Femur (tissue), 1 donor: Measurements from ENCODE around the gene GREB1.

Experiments used
- DNase-seq: peaks from one replicate; pipeline ENCODE4 v3.0.0-alpha.2; 2017

The GREB1 gene

DNA sequence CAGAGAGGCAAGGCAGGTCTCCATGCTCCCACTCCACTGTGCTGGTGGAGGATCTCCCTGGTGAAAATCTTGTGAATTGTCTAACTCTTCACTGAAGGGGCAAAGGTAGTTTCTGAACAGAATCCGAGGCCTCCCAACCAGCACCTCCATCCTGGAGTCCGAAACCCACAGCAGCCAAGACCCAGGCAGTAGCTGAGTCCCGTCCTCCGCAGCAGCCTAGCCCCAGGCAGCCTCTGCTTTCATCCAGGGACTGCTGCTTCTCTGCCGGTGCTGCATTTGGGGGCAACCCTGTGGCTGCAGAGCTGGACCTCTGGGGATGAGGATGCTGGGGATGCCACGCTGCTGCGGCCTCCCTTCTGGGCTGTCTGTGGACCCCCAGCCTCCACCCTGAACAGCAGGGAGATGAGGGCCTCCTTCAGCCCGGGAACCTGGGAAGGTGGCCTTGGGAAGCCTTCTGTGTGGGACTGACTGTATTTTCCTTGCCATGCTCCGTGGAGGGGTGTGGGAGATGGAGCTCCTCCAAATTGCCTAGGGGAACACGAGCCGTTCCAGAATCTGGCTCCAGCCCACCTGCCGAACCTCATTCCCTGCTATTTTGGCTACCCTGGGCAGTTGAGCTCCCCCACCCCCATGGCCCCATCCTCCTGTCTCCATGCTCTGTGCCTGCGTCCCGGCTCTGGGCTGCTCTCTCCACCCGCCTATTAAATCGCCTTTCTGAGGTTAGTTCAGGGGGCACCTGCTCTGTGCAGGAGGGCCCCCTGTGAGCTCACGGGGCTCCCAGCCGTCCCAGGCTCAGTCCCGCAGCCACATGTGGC, 48.2 kb downstream of the GREB1 start:
- DNase-seq, result no peak

DNA sequence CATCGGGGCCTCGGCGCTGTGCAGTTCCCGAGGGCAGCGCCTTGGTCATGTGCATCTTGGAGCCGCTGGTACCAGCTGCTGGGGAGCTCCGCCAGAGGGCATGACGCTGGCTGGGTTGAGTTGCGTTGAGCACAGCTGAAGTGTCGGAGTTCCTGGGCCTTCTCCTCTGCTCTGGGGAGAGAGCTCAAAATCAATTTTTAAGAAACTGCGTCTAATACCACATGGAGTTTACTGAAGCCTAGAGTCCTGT, 48.7 kb downstream of the GREB1 start:
- no peak for DNase-seq

DNA sequence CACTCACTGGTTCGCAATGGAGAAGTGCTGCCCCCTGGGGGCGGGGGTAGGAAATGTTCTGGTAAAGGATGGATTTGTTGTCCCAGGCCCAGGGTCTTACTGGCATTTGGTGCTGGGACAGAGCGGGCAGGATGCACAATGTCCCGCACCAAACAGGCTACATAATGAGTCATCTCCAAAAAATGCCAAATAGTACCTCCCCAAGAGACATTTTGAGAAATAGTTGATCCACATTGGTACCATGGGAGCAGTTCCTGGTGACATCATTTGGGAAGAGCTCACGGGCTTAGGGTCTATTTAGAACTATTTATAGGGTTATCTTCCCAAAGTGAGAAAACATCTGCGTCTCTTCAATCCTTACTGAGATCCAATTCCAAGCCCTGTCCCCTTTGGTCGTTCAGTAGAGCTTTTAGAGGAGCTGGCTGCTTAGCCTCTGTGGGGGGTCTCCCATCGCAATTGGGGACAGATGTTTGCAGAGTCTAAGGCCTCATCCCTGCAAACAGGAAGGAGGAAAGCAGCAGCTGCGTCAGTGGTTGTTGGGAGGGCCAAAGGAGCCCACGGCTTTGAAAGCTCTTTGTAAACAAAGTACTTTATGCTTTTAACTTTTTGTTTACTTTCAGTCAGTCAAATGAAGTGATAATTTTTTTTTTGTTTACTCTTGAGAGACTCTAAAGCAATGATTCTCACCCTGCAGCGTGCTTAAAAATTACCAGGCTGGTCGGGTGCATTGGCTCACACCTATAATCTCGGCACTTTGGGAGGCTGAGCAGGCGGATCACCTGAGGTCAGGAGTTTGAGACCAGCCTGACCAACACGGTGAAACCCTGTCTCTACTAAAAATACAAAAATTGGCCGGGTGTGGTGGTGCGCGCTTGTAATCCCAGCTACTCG, 49.3 kb downstream of the GREB1 start:
- DNase-seq, result peak; percentile 82

DNA sequence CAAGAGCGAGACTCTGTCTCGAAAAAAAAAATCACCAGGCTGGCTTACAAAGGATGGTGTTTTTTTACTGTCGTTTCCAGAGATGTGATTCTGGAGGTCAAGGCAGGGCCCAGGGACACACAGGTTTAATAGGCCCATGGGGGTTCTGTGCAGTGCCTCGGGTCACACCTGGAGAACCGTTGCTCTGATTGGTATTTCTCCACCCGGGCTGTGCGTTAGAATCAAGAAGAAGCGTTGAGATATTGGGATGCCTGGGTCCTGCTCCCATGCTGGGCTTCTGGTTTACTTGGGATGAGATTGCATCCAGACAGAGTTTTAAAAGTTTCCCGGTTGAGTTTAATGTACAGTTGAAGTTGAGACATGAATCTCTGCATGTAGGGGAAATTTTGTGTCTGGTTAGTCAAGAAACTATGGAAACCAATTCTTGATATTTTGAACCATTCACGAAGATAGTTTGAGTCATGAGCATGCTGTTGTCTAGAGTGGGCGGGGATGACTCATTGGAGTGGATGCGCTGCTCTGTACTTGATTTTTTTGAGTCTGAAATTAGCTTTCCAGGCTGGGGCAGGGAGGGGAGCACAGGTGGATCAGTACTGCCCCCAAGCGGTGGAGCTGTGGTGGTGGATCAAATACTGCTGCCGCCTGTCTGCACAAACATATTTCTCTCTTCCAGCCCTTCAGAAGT, 50.1 kb downstream of the GREB1 start:
- peak; percentile 89 for DNase-seq

DNA sequence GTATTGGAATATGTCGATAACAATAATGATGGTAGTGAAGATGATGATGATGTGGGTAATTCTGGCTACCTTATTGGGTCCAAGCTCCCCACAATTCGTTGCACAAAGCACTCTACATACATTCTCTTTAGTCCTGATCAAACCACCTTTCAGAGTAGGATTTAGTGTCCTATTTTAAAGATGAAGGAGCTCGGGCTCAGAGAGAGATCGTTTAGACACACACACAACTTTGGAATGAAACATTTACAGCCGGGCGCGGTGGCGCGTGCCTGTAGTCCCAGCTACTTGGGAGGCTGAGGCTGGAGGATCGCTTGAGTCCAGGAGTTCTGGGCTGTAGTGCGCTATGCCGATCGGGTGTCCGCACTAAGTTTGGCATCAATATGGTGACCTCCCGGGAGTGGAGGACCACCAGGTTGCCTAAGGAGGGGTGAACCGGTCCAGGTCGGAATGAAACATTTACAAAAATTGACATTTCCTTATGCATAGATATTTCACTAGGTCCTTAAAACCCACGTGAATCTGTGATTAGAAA, 50.7 kb downstream of the GREB1 start:
- no peak for DNase-seq

DNA sequence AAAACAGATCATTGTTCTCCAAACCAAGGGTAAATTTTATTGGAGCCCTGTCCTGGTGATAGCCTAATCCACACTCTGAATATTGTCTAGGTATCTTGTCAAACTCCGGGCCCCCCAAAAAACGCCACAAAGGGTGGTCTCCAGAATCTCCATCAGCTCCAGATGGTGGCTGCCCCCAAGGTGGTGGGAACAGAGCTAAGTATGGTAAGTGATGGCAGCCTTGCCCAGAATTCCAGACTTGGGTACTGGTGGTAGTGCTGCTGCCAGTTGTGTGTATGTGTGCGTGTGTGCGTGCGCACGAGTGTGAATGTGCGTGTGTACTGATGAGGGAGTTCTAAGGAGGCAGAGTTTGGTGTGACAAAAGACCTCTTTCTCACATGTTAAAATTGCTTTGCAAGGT, 51.2 kb downstream of the GREB1 start:
- no peak for DNase-seq

DNA sequence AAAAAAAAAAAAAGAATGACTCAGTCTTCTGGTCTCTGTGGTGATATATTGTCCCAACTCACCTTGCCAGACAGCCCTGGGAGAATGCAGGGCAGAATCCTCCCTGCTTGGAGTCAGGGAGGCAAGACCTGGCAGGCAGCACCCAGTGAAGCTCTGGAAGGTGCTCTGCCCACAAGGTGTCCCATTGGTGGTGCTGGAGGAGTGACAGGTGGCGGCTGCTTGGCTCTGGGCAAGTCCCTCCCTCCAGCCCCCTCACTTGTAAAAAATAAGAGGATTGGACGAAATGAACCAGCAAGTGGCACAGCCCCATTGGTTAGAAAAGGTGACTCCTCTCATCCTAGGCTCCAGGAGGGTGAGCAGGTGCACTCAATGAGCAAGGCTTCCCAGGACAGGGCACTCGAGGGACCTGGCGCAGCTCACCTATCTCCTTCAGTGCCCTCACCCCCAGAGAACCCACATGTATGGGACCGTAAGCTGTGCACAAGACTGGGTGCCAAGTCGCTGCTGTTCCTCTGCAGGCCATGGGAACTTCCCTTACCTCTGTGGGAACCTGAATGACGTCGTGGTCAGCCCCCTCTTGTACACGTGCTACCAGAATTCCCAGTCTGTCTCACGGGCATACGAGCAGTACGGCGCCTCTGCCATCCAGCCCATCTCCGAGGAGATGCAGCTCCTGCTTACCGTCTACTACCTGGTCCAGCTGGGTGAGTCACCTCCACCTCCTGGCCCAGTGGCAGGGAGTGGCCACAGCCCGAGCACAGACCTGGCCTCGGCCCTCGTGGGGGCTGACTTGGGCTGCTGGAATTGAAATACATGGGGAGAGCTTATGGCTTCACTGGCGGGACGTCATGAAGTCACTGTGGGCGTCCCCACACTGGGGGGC, 54.6 kb downstream of the GREB1 start:
- DNase-seq, result no peak

DNA sequence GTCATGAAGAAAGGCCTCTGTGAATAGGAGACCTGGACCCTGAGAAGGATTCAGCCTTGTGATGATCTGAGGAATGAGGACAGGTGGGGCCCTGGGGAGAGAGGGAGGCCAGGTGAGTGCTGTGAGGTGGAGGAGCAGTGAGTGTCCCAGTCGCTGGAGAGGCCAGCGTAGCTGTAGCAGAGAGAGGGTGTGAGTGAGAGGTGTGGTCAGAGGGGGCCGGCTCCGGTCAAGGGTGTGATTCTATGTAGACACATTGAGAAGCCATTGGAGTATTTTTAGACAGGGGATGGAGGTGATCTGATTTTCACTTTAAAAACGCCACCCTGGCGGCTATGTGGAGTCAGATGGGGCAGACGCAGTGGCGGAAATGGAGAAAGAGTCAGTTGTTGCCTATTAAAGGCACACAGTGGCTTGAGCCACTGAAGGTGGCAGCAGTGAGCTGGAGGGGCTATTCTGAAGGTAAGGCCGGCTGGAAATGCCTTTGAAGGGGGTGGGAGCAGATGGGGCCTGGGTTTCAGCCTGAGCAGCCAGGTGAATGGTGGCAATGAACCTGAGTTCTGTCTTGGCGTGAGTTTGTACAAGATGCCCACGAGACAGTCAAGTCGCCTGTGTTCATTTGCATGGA, 55.6 kb downstream of the GREB1 start:
- DNase-seq, result no peak

DNA sequence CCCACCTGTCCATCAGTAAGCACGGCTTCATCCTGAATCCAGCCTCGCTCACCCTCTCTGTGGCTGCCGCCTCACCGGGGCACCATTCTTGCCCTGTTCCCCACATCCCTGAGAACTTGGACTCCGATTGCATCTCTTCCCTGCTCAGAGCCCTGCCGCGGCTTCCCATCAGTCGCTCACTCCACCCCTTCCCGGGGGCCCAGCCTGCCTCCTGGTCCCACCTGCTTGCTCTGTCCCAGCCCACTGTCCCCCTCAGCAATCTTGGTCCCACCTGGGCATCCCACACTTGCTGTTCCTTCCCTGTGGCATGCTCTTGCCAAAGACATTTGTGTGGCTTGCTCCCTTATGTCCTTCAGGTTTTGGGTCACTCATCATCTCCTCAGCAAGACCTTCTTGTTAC, 56.3 kb downstream of the GREB1 start:
- DNase-seq, result no peak

DNA sequence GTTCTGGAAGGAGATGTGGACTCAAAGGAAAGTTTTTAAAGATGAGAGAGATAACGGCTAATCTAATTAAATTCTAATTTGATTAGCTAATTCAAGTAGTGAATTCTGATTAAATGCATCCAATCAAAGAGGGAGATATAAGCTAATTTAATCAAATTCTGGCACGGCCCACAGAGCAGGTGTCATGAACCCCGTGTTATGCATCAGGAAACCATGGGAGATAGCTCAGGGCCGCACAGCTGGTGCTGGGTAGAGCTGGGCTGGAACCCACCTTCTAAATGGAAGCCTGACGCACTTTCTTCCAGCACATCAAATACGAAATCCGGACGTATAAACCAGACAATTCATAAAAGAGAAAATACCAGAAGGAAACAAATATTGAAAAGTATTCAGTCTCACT, 57.2 kb downstream of the GREB1 start:
- no peak for DNase-seq

DNA sequence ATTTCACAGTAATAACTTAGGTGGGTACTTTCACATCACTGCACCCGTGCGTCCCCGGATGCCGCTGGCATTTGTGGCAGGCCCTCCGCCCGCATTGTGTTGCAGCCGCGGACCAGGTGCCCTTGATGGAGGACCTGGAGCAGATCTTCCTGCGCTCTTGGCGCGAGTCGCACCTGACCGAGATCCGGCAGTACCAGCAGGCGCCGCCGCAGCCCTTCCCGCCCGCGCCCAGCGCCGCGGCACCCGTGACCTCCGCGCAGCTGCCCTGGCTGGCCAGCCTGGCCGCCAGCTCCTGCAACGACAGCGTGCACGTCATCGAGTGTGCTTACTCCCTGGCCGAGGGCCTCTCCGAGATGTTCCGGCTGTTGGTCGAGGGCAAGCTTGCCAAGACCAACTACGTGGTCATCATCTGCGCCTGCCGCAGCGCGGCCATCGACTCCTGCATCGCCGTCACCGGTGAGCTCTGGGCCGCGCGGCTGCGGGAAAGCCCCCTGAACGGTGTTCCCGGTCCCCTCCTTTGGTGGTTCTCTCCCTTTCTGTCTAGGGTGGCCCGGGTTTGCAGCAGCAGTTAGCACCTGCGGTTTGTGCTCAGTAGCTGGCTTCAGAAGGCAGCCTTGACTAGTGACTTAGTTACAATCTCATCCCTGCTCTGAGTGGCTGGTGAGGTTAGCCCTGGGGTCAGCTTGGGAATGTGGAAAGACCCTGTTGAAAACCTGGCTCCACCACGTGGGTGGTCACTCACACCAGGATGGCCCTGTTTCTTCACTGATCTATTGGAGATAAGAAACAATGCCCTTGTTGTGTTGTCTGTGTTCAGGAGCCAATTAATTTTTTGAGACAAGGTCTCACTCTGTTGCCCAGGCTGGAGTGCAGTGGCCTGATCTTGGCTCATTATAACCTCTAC, 59.1 kb downstream of the GREB1 start:
- no peak for DNase-seq

DNA sequence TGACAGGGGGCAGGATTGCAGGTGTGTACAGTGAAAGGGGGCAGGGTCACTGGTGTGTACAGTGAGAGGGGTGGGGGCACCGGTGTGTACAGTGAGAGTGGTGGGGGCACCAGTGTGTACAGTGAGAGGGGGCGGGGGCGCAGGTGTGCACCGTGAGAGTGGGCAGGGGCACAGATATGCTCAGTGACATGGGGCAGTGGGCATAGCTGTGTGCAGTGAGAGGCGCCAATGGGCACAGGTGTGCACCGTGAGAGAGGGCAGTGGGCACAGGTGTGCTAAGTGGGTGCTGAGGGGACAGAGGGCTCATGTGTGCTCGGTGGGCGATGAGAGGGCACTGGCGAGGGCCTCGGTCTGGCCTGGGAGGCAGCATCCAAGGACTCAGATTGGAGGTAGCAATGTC, 63.0 kb downstream of the GREB1 start:
- no peak for DNase-seq

DNA sequence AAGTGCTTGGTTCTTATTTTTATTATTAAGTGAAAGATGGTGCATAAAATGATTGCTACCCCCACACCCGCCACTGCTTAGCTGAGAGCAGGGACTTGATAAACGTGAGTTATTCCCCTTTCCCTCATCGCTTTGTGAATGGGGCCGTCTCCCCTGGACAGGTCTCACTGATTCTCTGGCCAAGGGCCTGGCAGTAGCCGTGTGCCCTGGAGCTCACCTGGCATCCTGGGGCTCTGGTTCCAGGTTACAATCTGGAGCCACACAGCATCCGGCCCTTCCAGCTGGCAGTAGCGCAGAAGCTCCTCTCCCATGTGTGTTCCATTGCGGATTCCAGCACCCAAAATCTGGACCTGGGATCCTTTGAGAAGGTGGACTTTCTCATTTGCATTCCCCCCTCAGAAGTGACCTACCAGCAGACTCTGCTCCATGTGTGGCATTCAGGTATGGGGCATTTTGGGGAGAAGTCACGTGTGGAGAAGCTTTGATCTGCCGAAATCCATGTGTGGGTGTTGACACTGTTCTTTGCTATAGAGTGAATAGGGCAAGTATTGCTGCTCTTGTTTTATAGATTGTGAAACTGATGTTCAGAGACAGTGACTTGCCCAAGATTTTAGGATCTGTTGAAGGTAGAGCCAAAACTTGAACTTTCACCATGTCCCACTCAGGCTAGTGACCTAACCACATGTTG, 63.8 kb downstream of the GREB1 start:
- DNase-seq, result no peak

DNA sequence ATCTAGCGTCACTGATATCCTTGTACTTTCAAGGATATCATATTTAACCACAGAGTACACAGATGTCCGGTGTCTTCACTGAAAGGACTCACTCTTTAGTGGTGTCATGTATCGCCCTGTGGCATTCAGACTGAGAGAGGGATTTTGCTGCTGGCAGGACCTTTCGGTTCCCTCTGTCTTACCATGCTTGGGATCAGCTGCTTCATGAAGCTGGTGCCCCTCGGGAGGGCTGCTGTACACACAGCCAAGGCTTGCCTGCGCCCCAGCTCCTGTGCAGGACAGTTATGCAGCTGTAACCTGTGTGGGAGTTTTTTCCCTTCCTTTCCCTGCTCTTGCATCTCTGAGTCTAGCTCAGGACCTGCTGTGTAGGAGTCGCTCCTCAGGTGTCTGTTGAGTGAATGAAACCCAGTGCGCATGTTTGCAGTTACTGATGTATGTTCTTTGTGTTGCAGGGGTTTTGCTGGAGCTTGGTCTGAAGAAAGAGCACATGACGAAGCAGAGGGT, 64.4 kb downstream of the GREB1 start:
- DNase-seq, result no peak

DNA sequence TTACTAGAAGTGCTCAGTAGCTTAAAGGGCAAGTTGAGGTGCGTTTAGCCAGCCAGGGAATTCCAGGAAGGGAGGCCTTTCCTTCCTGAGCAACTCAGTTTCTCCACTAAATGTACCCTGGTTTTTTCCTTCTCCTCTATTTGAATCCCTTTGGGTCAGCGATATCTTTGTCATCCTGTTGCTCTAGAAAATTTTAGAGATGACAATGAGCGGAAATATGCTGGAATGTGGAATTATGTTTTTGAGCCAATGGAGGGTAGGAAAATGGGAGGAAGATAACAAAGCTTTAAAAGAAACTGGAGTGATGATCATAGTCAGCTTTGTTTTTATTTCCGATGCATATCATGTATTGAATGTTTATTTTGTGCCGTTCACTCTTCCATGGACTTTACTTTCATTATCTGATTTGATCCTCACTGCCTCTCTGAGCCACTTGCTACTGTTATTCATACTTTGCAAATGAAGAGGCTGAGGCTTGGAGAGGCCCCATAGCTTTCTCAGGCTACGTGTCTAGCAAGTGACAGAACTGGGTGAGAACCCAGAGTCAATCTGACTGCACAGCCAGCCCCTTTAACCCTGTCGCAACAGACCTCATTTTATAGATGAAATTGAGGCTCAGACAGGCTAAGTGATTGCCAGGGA, 68.8 kb downstream of the GREB1 start:
- no peak for DNase-seq

DNA sequence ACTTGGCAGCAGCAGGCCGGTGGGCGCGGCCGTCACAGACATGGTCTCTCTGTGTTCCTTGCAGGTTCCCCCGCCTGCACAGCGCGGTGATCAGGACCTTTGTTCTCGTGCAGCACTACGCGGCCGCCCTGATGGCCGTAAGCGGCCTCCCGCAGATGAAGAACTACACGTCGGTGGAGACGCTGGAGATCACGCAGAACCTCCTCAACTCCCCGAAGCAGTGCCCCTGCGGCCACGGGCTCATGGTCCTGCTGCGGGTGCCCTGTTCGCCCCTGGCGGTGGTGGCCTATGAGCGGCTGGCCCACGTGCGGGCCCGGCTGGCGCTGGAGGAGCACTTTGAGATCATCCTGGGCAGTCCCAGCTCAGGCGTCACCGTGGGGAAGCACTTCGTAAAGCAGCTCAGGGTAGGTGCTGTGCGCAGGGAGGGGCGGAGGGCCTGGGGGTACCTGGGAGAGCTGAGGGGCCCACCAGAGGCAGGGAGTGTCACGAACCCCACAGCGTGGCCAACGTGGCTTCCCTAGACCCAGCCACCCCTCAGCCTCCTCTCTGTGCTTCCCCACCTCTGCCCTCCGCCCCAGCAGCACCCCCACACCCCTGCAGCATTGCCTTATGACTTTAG, 76.9 kb downstream of the GREB1 start:
- DNase-seq, result no peak

DNA sequence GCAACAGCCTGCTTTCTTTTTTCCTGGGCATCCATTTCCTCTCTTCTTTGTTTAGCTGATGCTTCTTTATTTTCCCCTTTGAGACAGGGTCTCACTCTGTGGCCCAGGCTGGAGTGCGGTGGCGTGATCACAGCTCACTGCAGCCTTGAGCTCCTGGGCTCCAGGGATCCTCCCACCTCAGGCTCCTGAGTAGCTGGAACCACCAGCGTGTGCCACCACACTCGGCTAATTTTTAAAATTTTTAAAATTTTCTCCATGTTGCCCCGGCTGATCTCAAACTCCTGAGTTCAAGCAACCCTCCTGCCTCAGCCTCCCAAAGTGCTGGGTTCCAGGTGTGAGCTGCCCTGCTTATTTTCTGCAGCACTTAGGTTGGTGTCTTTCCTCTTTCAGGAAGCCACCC, 77.4 kb downstream of the GREB1 start:
- DNase-seq, result no peak

DNA sequence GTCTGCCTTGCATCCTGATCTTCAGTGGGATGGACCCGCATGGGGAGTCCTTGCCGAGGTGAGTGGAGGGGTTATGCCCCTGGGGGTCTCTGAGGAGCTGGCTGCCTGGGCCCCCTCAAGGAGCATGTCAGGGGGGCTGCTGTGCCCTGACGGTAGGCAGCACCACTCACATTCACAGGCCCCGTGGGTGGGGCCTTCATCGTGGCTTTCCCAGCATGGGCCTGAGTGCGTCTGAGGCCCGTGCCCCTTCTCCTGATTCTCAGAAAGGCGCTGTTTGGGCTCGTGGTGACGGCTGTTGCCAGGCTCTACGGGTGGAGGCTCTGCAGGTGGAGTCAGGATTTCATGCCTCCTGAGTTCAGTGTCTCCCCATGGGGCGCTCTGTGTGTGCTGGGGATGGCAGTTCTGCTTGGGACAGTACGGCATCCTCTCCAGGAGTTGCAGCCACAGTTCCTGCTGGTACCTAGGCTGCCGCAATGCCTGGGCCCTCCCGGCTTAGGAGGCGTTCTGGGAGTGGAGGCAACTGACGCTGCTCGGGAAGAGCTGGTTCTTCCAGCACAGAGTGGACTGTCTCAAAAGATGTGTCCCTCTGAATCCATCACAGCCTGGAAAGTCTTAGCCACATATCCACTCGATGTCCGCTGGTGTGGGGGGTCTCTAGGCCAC, 78.8 kb downstream of the GREB1 start:
- DNase-seq, result no peak

DNA sequence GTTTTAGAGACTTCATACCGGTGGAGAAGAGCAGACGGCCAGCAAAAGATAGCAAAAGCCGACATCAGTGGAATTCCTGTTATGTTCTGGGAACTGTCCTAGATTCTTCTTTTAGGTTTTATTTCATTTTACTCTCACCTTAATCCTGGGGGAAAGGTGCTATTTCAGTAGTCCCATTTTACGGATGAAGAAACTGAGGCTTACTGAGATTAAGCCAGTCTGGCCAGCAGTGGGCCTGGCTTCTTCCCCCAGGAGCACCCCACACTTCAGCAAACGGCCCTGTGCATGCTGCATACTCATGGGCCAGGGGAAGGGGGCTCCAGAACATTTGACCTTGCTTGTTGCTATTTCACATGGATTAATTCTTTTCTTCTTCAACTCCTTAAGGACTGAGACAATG, 79.5 kb downstream of the GREB1 start:
- no peak for DNase-seq
